Posterior vena cava (tissue), 2 donors: Measurements from ENCODE around the gene EPB41. TPM values are rescaled to one million over a fixed set of nuclear protein-coding genes. Genes with fewer than 3 reads are reported as not detected.
"Not testable (repeated sequence)": the region's sequence is repeated elsewhere in the genome, so short reads cannot be mapped to it uniquely, and the experiment has no call there.

Experiments
- DNase-seq: peaks from one replicate; pipeline ENCODE4 v3.0.0-alpha.2; 2020; ENCODE audit warnings: low spot score
- intact Hi-C, 2 donors: fragments of 100-400 bp; cut with DNase I; formaldehyde crosslinking; loops; one replicate each; pipeline versions ENCODE4 v1.14.1 to v1.14.2; 2022 to 2023
- total RNA-seq, 2 donors: library from RNA; stranded (reverse); fragmentation: NEBNext Ultra II Directional; extraction: Animal tissue kit (Norgen Biotek cat#: 25700); gene quantifications; one replicate each; pipeline ENCODE4 v1.2.1, GENCODE V29; 2021
- donor health status: DM: yes; HTN: yes; CAD: no.
- donor health status: DM: yes; HTN: yes; CAD: no.

EPB41 gene
- total RNA-seq, 2 donors from 2014 or later, result 16.6 to 21.7 TPM

GRCh38 chr1:28962114-28962831, 47.9 kb downstream of the EPB41 start:
- intact Hi-C loops, DNase-seq: not testable (repeated sequence)

- DNase-seq, result no peak
- intact Hi-C loops, result no loop called here
Measured at GRCh38 chr1:28965271-28965870, 51.0 kb downstream of the EPB41 start.

GRCh38 chr1:28966617-28967016, 52.2 kb downstream of the EPB41 start:
- no peak for DNase-seq
- intact Hi-C loops, result no loop called here

GRCh38 chr1:28971980-28972771, 57.8 kb downstream of the EPB41 start:
- DNase-seq, result no peak

GRCh38 chr1:28973596-28974421, 59.4 kb downstream of the EPB41 start:
- intact Hi-C loops, result no loop called here

More at GRCh38 chr1:28971980-28972771, 57.8 kb downstream of the EPB41 start:
- intact Hi-C loops, result no loop called here

GRCh38 chr1:28974432-28974831, 60.1 kb downstream of the EPB41 start:
- DNase-seq, result no peak
- intact Hi-C loops, result no loop called here

More at GRCh38 chr1:28973596-28974421, 59.4 kb downstream of the EPB41 start:
- no peak for DNase-seq

GRCh38 chr1:28976248-28976647, 61.9 kb downstream of the EPB41 start:
- intact Hi-C loops, result no loop called here
- DNase-seq, result no peak

- intact Hi-C loops, result no loop called here
- DNase-seq, result no peak
Measured at GRCh38 chr1:28981210-28981609, 66.8 kb downstream of the EPB41 start.

GRCh38 chr1:28982198-28982597, 67.8 kb downstream of the EPB41 start:
- no peak for DNase-seq
- intact Hi-C loops, result no loop called here

GRCh38 chr1:28983091-28983490, 68.7 kb downstream of the EPB41 start:
- intact Hi-C loops, result no loop called here
- DNase-seq, result no peak

- intact Hi-C loops, result no loop called here
- DNase-seq, result no peak
Measured at GRCh38 chr1:28983509-28984310, 69.3 kb downstream of the EPB41 start.

GRCh38 chr1:28984311-28984684, 69.9 kb downstream of the EPB41 start:
- no peak for DNase-seq
- intact Hi-C loops, result no loop called here

GRCh38 chr1:28985427-28985826, 71.1 kb downstream of the EPB41 start:
- intact Hi-C loops, result no loop called here
- DNase-seq, result no peak

- DNase-seq, result no peak
Measured at GRCh38 chr1:28986306-28986910, 72.0 kb downstream of the EPB41 start.

GRCh38 chr1:29002792-29003191, 88.4 kb downstream of the EPB41 start:
- intact Hi-C loops, result no loop called here
- DNase-seq, result no peak

More at GRCh38 chr1:28986306-28986910, 72.0 kb downstream of the EPB41 start:
- intact Hi-C loops, result no loop called here

- intact Hi-C loops, result no loop called here
- no peak for DNase-seq
Measured at GRCh38 chr1:29004288-29004687, 89.9 kb downstream of the EPB41 start.

GRCh38 chr1:29004798-29005197, 90.4 kb downstream of the EPB41 start:
- intact Hi-C loops, result no loop called here
- DNase-seq, result no peak

GRCh38 chr1:29011775-29012174, 97.4 kb downstream of the EPB41 start:
- no peak for DNase-seq
- intact Hi-C loops, result no loop called here
